HepG2 (cell line): ENCODE results near the gene RAP2A. TPM values are rescaled to one million over a fixed set of nuclear protein-coding genes. Genes with fewer than 3 reads are reported as not detected.

ENCODE experiments used
- ATAC-seq: fragments of 200-7000 bp; cut with Tn5 transposase; 3 replicates; pipeline ENCODE4 v1.9.1; 2020; ENCODE audit warnings: mild to moderate bottlenecking, moderate library complexity
- BruUV-seq: library from RNA; stranded (reverse); fragments of 400-500 nt; replicated peaks from 2 replicates; lab custom pipeline; 2021; lab: Mats Ljungman, UMichigan
- CTCF ChIA-PET: fragments of 300-600 bp; formaldehyde crosslinking; extraction: SDS; loops from one replicate; lab custom pipeline; 2021; ENCODE audit warnings: low total read pairs, inconsistent platforms, low intra/inter-chr PET ratio; lab: Yijun Ruan, JAX
- POLR2A ChIA-PET: fragments of 350-600 bp; sonication (Branson Sonifier 250); formaldehyde crosslinking; loops from one replicate; lab custom pipeline; 2020; ENCODE audit warnings: antibody characterized with exemption, inconsistent platforms; lab: Yijun Ruan, JAX
- DNase-seq: peaks from one replicate; pipeline ENCODE4 v3.0.0-alpha.2; 2015; ENCODE audit warnings: low spot score
- FAIRE-seq: peaks from 3 replicates; lab custom pipeline; 2011; peaks lifted over from hg19 to GRCh38; lab: Jason Lieb, UNC
- H2AFZ ChIP-seq: one replicate; pipeline ENCODE4 v1.6.1; 2011; ENCODE audit warnings: low read length, inconsistent platforms
- H3K27ac ChIP-seq: fragments of 300-600 bp; 3 replicates; pipeline ENCODE4 v1.8.0; 2011; ENCODE audit warnings: mixed run types, mild to moderate bottlenecking, mixed read lengths, low read length, inconsistent platforms; ENCODE audit not compliant: insufficient read depth; ENCODE audit errors: extremely low read length
- H3K27me3 ChIP-seq, 2 experiments: fragments of 200-600 bp in 1 of 2; 2 replicates in 1 of 2; 3 replicates in 1 of 2; pipeline versions ENCODE4 v1.6.0 to v1.8.0; 2011; ENCODE audit warnings: low read length in 2 of 2, mild to moderate bottlenecking in 2 of 2, moderate library complexity in 2 of 2, inconsistent platforms in 1 of 2; ENCODE audit not compliant: insufficient read depth in 2 of 2, control insufficient read depth in 1 of 2
- H3K36me3 ChIP-seq, 2 experiments: fragments of 200-600 bp in 1 of 2; replicated peaks in 1 of 2; 2 replicates in 1 of 2; 3 replicates in 1 of 2; pipeline versions ENCODE4 v1.5.1 to v1.8.0; 2011; ENCODE audit warnings: low read length in 2 of 2, inconsistent platforms in 1 of 2; ENCODE audit not compliant: insufficient read depth in 2 of 2, control insufficient read depth in 1 of 2
- H3K4me1 ChIP-seq: 2 replicates; pipeline ENCODE4 v1.5.1; 2012; ENCODE audit warnings: low read length, inconsistent platforms; ENCODE audit not compliant: insufficient read depth
- H3K4me2 ChIP-seq: 2 replicates; pipeline ENCODE4 v1.6.0; 2011; ENCODE audit warnings: low read depth, low read length, inconsistent platforms
- H3K4me3 ChIP-seq, 3 experiments: fragments of 200-600 bp in 1 of 3; sonication (generic), shearing (Covaris generic) in 1 of 3; replicated peaks in 1 of 3; 2 replicates each; pipeline ENCODE4 v1.5.1; 2011 to 2016; ENCODE audit warnings: low read length in 3 of 3, inconsistent platforms in 2 of 3, low read depth in 2 of 3, mild to moderate bottlenecking in 2 of 3, control low read depth in 1 of 3, mixed read lengths in 1 of 3; ENCODE audit not compliant: insufficient read depth in 1 of 3
- H3K79me2 ChIP-seq: one replicate; pipeline ENCODE4 v1.6.1; 2011; ENCODE audit warnings: low read length, inconsistent platforms; ENCODE audit not compliant: insufficient read depth
- H3K9ac ChIP-seq: 2 replicates; pipeline ENCODE4 v1.6.0; 2011; ENCODE audit warnings: mild to moderate bottlenecking, low read depth, low read length, inconsistent platforms; ENCODE audit not compliant: insufficient read depth
- H3K9me3 ChIP-seq: 2 replicates; pipeline ENCODE4 v1.5.1; 2012; ENCODE audit warnings: mild to moderate bottlenecking, low read length
- H4K20me1 ChIP-seq: 2 replicates; pipeline ENCODE4 v1.6.0; 2011; ENCODE audit warnings: inconsistent platforms, mild to moderate bottlenecking, low read length, moderate library complexity; ENCODE audit not compliant: insufficient read depth
- BCL6 ChIP-seq: IDR thresholded peaks from 2 replicates; pipeline ENCODE4 v1.6.1; 2016; ENCODE audit warnings: missing genetic modification reagents, missing compliant biosample characterization
- MBNL3 ChIP-seq: fragments of 250-450 bp; sonication (Bioruptor Pico); conservative IDR thresholded peaks from 2 replicates; pipeline ENCODE4 v1.8.0; 2022; ENCODE audit warnings: mild to moderate bottlenecking, inconsistent platforms
- NR1H2 ChIP-seq: sonication (generic); formaldehyde crosslinking; IDR thresholded peaks from 2 replicates; pipeline ENCODE4 v1.8.1; 2022; ENCODE audit warnings: low read depth, missing genetic modification reagents, borderline replicate concordance
- THAP11 ChIP-seq: IDR thresholded peaks from 2 replicates; pipeline ENCODE4 v1.6.1; 2016; ENCODE audit warnings: missing biosample characterization, missing genetic modification reagents
- YEATS4 ChIP-seq: sonication (generic); formaldehyde crosslinking; IDR thresholded peaks from 2 replicates; pipeline ENCODE4 v1.4.0; 2020; ENCODE audit warnings: missing genetic modification reagents, borderline replicate concordance
- ZNF382 ChIP-seq: sonication (generic); formaldehyde crosslinking; IDR thresholded peaks from 2 replicates; pipeline ENCODE4 v1.5.0; 2020; ENCODE audit warnings: missing genetic modification reagents, mild to moderate bottlenecking, borderline replicate concordance
- ZNF549 ChIP-seq: sonication (generic); formaldehyde crosslinking; IDR thresholded peaks from 2 replicates; pipeline ENCODE4 v1.5.0; 2020; ENCODE audit warnings: missing genetic modification reagents
- ZNF572 ChIP-seq: sonication (generic); formaldehyde crosslinking; IDR thresholded peaks from 2 replicates; pipeline ENCODE4 v1.5.1; 2020; ENCODE audit warnings: mild to moderate bottlenecking, missing genetic modification reagents
- ZNF670 ChIP-seq: sonication (generic); formaldehyde crosslinking; IDR thresholded peaks from 2 replicates; pipeline ENCODE4 v1.8.0; 2022; ENCODE audit warnings: mild to moderate bottlenecking, missing genetic modification reagents, borderline replicate concordance
- ZNF816 ChIP-seq: sonication (generic); formaldehyde crosslinking; IDR thresholded peaks from 2 replicates; pipeline ENCODE4 v1.8.0; 2022; ENCODE audit warnings: missing genetic modification reagents, mild to moderate bottlenecking, borderline replicate concordance
- WGBS: methylation state at CpG from one replicate; pipeline ENCODE4 v1.1.6; 2017; ENCODE audit warnings: low lambda C conversion rate; 5-methylcytosine and 5-hydroxymethylcytosine counted together
- in situ Hi-C: cut with HindIII; loops from 2 replicates; pipeline ENCODE4 v1.10.0; 2017; ENCODE audit warnings: low pct_unique_long_range_greater_than_20kb; ENCODE audit not compliant: extremely low pct_ligation_motif_present
- intact Hi-C: fragments of 100-400 bp; cut with micrococcal nuclease; formaldehyde crosslinking; loops from one replicate; pipeline ENCODE4 v1.10.0; 2022; ENCODE audit not compliant: unreplicated experiment
- polyA plus RNA-seq, 8 experiments: library from polyadenylated mRNA; depleted of rRNA in 3 of 8; stranded (reverse) in 7 of 8; unstranded in 1 of 8; fragments of >200 nt; fragmentation: Illumina TruSeq in 4 of 8; extraction: Trizol in 4 of 8; gene quantifications; 2 replicates each; pipeline versions ENCODE4 v1.2.1 to v1.2.3, GENCODE V29; 2011 to 2016; ENCODE audit warnings: low read depth in 4 of 8, missing spikeins in 1 of 8, mixed read lengths in 1 of 8; ENCODE audit not compliant: insufficient read depth in 1 of 8
- total RNA-seq, 5 experiments: library from RNA; depleted of rRNA; stranded (reverse); fragments of >200 nt; fragmentation: Illumina TruSeq; extraction: Trizol; gene quantifications; 2 replicates each; pipeline ENCODE4 v1.2.3, GENCODE V29; 2016; ENCODE audit warnings: low read depth in 1 of 5
- TF ChIP-seq, protein P1 (sequence below), 2 experiments: fragments of 450-650 bp in 1 of 2; sonication (generic) in 1 of 2; formaldehyde crosslinking; IDR thresholded peaks; 2 replicates each; pipeline versions ENCODE4 v1.5.0 to v1.8.0; 2020 to 2022; ENCODE audit warnings: mild to moderate bottlenecking in 1 of 2, missing genetic modification reagents in 1 of 2
- TF ChIP-seq, protein P2 (sequence below): sonication (generic); formaldehyde crosslinking; IDR thresholded peaks from 2 replicates; pipeline ENCODE4 v1.4.0; 2020; ENCODE audit warnings: missing genetic modification reagents

The RAP2A gene
- total and polyA plus RNA-seq, 2 of the 13 experiments (the other 11 are each of a cell fraction or from before 2014, with no cell fraction given) = 9.9 to 23.1 TPM

DNA sequence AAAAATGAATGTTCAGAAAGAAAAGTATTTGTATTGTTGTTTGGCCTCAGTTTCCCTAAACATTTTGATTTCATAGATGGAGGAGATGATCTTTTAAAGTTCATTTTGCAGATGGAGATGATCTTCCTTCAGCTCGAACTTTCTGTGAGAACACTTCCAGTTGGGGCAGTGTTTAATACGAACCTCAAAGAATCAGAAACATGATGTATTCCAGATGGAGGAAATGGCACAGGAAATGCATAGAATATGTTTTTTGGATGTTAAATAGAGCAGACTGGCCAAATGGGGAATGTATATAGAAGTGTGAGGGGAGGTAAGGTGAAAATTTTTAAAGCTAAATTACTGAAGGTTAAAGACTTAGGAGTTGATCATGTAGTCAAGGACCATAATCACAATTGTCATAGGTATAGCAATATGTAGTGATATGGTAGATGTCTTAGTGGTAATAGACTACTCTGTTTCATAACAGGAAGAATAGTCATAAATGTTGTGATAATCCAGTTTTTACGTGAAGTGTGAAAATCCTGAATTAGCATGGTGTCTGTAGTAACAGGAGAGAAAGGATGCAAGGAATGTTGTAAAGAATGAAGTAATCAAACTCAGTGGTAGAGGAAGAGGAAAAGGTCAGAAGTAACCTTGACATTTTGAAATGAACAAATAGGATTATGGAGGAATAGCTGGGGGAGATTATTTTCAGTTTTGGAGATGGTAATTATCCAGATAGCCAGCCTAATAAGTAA is 5.1 kb downstream of the RAP2A start:
- intact Hi-C loops = loop anchor here (10.0 kb wide), 1 partner anchor 214 kb away; the partner anchor contains the start of gene MBNL2
- Histone ChIP-seq H3K4me1 (peaks cover 41% of the 10 kb centered on the region), H3K79me2 (peaks cover 34% of the 10 kb centered on the region), H3K9me3 (no peaks in the 10 kb centered on the region), H3K4me2 (no peak overlapping the region), H3K36me3 (peaks cover 0 to 5% of the 10 kb centered on the region in 2 experiments; a peak in 2 of 5 replicates), H3K27ac (no peak overlapping the region), H2AFZ (no peak overlapping the region), H3K4me3 (no peak overlapping the region), H3K9ac (no peak overlapping the region), H3K27me3 (no peaks in the 10 kb centered on the region), H4K20me1 (no peaks in the 10 kb centered on the region)
- POLR2A ChIA-PET = no interaction called here
- CTCF ChIA-PET = no interaction called here
- FAIRE-seq (no peak), ATAC-seq (no peak; the same call in 2 of the 3 replicates), DNase-seq (no peak)
- no TSS peak for BruUV-seq
- 94% methylated on average over 3 of the region's 3 CpGs for WGBS
- TF ChIP-seq ZNF816 = no peak
- TF ChIP-seq, protein P1, sequence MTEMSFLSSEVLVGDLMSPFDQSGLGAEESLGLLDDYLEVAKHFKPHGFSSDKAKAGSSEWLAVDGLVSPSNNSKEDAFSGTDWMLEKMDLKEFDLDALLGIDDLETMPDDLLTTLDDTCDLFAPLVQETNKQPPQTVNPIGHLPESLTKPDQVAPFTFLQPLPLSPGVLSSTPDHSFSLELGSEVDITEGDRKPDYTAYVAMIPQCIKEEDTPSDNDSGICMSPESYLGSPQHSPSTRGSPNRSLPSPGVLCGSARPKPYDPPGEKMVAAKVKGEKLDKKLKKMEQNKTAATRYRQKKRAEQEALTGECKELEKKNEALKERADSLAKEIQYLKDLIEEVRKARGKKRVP (CRISPR knock-in tag; IDR thresholded peaks at IDR 0.05) = no peak
- no peak for TF ChIP-seq THAP11
- no peak for TF ChIP-seq ZNF549 (CRISPR knock-in tag)
- no peak for TF ChIP-seq ZNF572
- TF ChIP-seq NR1H2 (CRISPR knock-in tag) = no peak
- no peak for TF ChIP-seq MBNL3 (CRISPR knock-in tag)
- no peak for TF ChIP-seq ZNF670 (CRISPR knock-in tag)
- TF ChIP-seq, protein P2, sequence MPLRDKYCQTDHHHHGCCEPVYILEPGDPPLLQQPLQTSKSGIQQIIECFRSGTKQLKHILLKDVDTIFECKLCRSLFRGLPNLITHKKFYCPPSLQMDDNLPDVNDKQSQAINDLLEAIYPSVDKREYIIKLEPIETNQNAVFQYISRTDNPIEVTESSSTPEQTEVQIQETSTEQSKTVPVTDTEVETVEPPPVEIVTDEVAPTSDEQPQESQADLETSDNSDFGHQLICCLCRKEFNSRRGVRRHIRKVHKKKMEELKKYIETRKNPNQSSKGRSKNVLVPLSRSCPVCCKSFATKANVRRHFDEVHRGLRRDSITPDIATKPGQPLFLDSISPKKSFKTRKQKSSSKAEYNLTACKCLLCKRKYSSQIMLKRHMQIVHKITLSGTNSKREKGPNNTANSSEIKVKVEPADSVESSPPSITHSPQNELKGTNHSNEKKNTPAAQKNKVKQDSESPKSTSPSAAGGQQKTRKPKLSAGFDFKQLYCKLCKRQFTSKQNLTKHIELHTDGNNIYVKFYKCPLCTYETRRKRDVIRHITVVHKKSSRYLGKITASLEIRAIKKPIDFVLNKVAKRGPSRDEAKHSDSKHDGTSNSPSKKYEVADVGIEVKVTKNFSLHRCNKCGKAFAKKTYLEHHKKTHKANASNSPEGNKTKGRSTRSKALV (CRISPR knock-in tag) = no peak
- TF ChIP-seq BCL6 = no peak
- TF ChIP-seq ZNF382 (CRISPR knock-in tag) = no peak
- no peak for TF ChIP-seq YEATS4 (CRISPR knock-in tag)
- in situ Hi-C loops = no loop called here
